ENCODE measurements around the gene CCDC182. TPM values are rescaled to one million over a fixed set of nuclear protein-coding genes. Genes with fewer than 3 reads are reported as not detected.

The CCDC182 gene
- not detected in 2 replicates for total RNA-seq (2011; cell fraction: chromatin; rRNA removed; ENCODE audit: low replicate concordance)
- total RNA-seq (2011; cell fraction: nucleolus; rRNA removed): not detected in 2 replicates
- total RNA-seq (2011; cell fraction: nucleoplasm; rRNA removed): not detected in 2 replicates
- not detected in 2 replicates for total RNA-seq (2014; rRNA removed)
- not detected in 2 replicates for total RNA-seq (2014; rRNA removed; fragmentation: Illumina TruSeq; extraction: Trizol)
- total RNA-seq (2015; rRNA removed; fragmentation: Illumina TruSeq; extraction: Trizol): not detected in 2 replicates
- total RNA-seq (2021): not detected in 2 replicates
- polyA plus RNA-seq (2011; rRNA removed): not detected in 2 replicates
- polyA plus RNA-seq (2011; cell fraction: cytosol; rRNA removed): not detected in 2 replicates
- not detected in 2 replicates for polyA plus RNA-seq (2011; cell fraction: nucleus; rRNA removed)
- not detected in 2 replicates for polyA plus RNA-seq (2012)
- polyA plus RNA-seq (2014; fragmentation: Illumina TruSeq; extraction: Trizol): not detected in 2 replicates
- polyA plus RNA-seq (2014; fragmentation: Nextera tagmentation; extraction: Ambion mirVana): not detected
- polyA plus RNA-seq (2014; rRNA removed): not detected in 2 replicates
- not detected in 2 replicates for polyA minus RNA-seq (2011; rRNA and poly(A)+ RNA removed)
- polyA minus RNA-seq (2011; cell fraction: cytosol; rRNA and poly(A)+ RNA removed): not detected in 2 replicates
- polyA minus RNA-seq (2011; cell fraction: nucleus; rRNA and poly(A)+ RNA removed): not detected in 2 replicates
- not detected for Bru-seq, nascent RNA
- BruChase-seq, experiment 1, labeled RNA remaining after a 2-hour chase: not detected
- BruChase-seq, experiment 2, labeled RNA remaining after a 6-hour chase: not detected
- long read RNA-seq, experiment 1: 0 reads
- long read RNA-seq, experiment 2: 0 reads
- long read RNA-seq, experiment 3: 0 reads

DNA sequence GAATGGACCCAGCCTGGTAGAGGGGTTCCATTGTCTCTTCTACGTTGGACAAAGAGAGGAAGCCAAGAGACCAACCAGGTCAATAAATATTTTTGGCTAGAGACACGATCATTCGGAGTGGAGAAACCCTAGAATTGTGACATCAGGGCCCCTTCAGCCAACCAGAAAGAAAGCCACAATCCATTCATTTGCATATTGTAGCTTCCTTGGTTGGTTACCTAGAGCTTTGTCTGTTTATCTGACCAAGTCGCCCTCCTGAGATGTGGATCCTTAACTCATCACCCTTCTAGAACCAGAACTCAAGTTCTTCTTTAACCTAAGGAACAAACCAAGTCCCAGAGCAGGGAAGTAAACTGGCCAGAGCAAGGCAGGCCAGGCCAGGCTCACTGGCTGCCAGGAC is at the start of gene CCDC182:
CCDC182 (minus strand) TSS at position 58 of the 400 bp plus-strand sequence; CDS start at position 31, 27 bp downstream.
- intact Hi-C loops (cut with micrococcal nuclease): loop anchor here (5.0 to 10.0 kb wide), 3 partner anchors 150 to 623 kb away; no protein-coding TSS in a partner anchor

More for the DNA sequence above, at the start of gene CCDC182:
- 2% methylated on average over 4 of the region's 4 CpGs for WGBS (ENCODE audit: insufficient coverage, low coverage, missing lambda C conversion rate)
- Histone ChIP-seq H3K9ac (ENCODE audit: insufficient read depth in 1 of 2, low read depth in 2 of 2, low read length in 2 of 2) (no peak within 1 kb of the TSS), H4K20me1 (replicated peaks; ENCODE audit: control insufficient read depth, insufficient read depth, low read length) (peaks cover 3% of the 10 kb centered on the region), H3K4me3 (no peak within 1 kb of the TSS), H3K79me2 (ENCODE audit: control insufficient read depth, insufficient read depth, low read length) (no peaks in the 10 kb centered on the region), H3K27ac (ENCODE audit: extremely low read depth, low read depth, low read length) (no peak within 1 kb of the TSS), H3K9me3 (replicated peaks; ENCODE audit: control insufficient read depth, insufficient read depth, low read depth, low read length) (no peaks in the 10 kb centered on the region), H3K36me3 (ENCODE audit: control insufficient read depth, insufficient read depth, low read length) (no peaks in the 10 kb centered on the region), H3K9me1 (ENCODE audit: control insufficient read depth, insufficient read depth, low read length) (no peaks in the 10 kb centered on the region), H3K4me1 (replicated peaks in 1 of 2; ENCODE audit: control insufficient read depth in 2 of 2, insufficient read depth in 2 of 2, low read length in 2 of 2) (no peaks in the 10 kb centered on the region), H2AFZ (ENCODE audit: low read depth, low read length) (no peak within 1 kb of the TSS), H3K4me2 (ENCODE audit: insufficient read depth, low read length) (no peak within 1 kb of the TSS), H3K27me3 (ENCODE audit: control insufficient read depth in 2 of 2, insufficient read depth in 2 of 2, low read length in 2 of 2) (peaks cover 33 to 53% of the 10 kb centered on the region in 2 experiments)
- no peak for ATAC-seq
- CTCF ChIA-PET (ENCODE audit: low intra/inter-chr PET ratio): no interaction called here
- in situ Hi-C loops (cut with MboI): loop anchor here (5.0 kb wide), 1 partner anchor 618 kb away; no protein-coding TSS in a partner anchor
- FAIRE-seq: no peak
- BruUV-seq (replicated peaks): no TSS peak
- TF ChIP-seq ZNF561 (CRISPR knock-in tag; conservative IDR thresholded peaks at IDR 0.05): no peak
- TF ChIP-seq, protein P1, sequence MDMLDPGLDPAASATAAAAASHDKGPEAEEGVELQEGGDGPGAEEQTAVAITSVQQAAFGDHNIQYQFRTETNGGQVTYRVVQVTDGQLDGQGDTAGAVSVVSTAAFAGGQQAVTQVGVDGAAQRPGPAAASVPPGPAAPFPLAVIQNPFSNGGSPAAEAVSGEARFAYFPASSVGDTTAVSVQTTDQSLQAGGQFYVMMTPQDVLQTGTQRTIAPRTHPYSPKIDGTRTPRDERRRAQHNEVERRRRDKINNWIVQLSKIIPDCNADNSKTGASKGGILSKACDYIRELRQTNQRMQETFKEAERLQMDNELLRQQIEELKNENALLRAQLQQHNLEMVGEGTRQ (CRISPR knock-in tag; IDR thresholded peaks at IDR 0.05): no peak
- POLR2A ChIA-PET: interaction anchor here (0.6 kb wide), 1 partner anchor 491 kb away, joined by 3 read pairs; no protein-coding TSS in a partner anchor
- no peak for DNase-seq (ENCODE audit: extremely low read depth in 1 of 4, low spot score in 3 of 4)
